ENCODE measurements around the gene ARID3B.

ARID3B gene

GRCh38 chr15:74525309-74525708 lies 15.7 kb upstream of the ARID3B start:
- H3K27me3 ChIP-seq (ENCODE audit: control insufficient read depth in 3 of 3, insufficient read depth in 3 of 3, low read depth in 1 of 3, low read length in 3 of 3) = no peaks in the 10 kb centered on the region
- H3K27ac ChIP-seq (replicated peaks; ENCODE audit: low read length) = no peak overlapping the region
- H3K4me1 ChIP-seq (ENCODE audit: control insufficient read depth in 2 of 2, insufficient read depth in 1 of 2, low read depth in 1 of 2, low read length in 2 of 2) = peaks cover 0 to 1% of the 10 kb centered on the region in 2 donors
- H2AFZ ChIP-seq (ENCODE audit: low read length) = no peak overlapping the region
- no peak overlapping the region for H2BK15ac ChIP-seq (ENCODE audit: low read length)
- no peaks in the 10 kb centered on the region for H3K9me3 ChIP-seq (replicated peaks in 1 of 2; ENCODE audit: control insufficient read depth in 2 of 2, insufficient read depth in 1 of 2, low read depth in 1 of 2, low read length in 2 of 2)
- H3K4me3 ChIP-seq (ENCODE audit: low read length in 2 of 2) = no peak overlapping the region
- H3K18ac ChIP-seq (ENCODE audit: low read length) = no peak overlapping the region
- H2AK5ac ChIP-seq (ENCODE audit: low read depth, low read length) = no peak overlapping the region
- H2BK12ac ChIP-seq (ENCODE audit: low read length) = no peak overlapping the region
- H3K23ac ChIP-seq (ENCODE audit: low read depth, low read length, poor library complexity) = no peak overlapping the region
- no peak overlapping the region for H4K91ac ChIP-seq (ENCODE audit: low read depth, low read length, poor library complexity)
- no peak for DNase-seq (ENCODE audit: low spot score)
- no peak overlapping the region for H3K4ac ChIP-seq (ENCODE audit: low read length)
- H2BK5ac ChIP-seq (ENCODE audit: low read length) = no peak overlapping the region
- no peak overlapping the region for H3K4me2 ChIP-seq (ENCODE audit: insufficient read depth, low read length, poor library complexity, severe bottlenecking)
- no peaks in the 10 kb centered on the region for H3K36me3 ChIP-seq (replicated peaks in 1 of 2; ENCODE audit: control insufficient read depth in 2 of 2, insufficient read depth in 2 of 2, low read length in 2 of 2)
- no peaks in the 10 kb centered on the region for H3K79me1 ChIP-seq (ENCODE audit: low read depth, low read length)
- H3K14ac ChIP-seq (ENCODE audit: low read length) = no peak overlapping the region
- no CpG with 5 or more reads among the region's 1 CpG for WGBS, 2 donors (ENCODE audit: extremely low coverage in 2 of 2, insufficient read length in 2 of 2, insufficient replicate concordance in 1 of 2)
- no peak overlapping the region for H3K9ac ChIP-seq (ENCODE audit: low read depth, low read length, poor library complexity)
- no peak overlapping the region for H4K8ac ChIP-seq (ENCODE audit: low read depth, low read length)
- H2BK120ac ChIP-seq (ENCODE audit: low read depth, low read length) = no peak overlapping the region

- Histone ChIP-seq H3K4me2 (ENCODE audit: insufficient read depth, low read length, poor library complexity, severe bottlenecking) (no peak overlapping the region), H3K9me3 (replicated peaks in 1 of 2; ENCODE audit: control insufficient read depth in 2 of 2, insufficient read depth in 1 of 2, low read depth in 1 of 2, low read length in 2 of 2) (no peaks in the 10 kb centered on the region), H2AFZ (ENCODE audit: low read length) (no peak overlapping the region), H3K18ac (ENCODE audit: low read length) (no peak overlapping the region), H3K27me3 (ENCODE audit: control insufficient read depth in 3 of 3, insufficient read depth in 3 of 3, low read depth in 1 of 3, low read length in 3 of 3) (no peaks in the 10 kb centered on the region), H2BK120ac (ENCODE audit: low read depth, low read length) (no peak overlapping the region), H3K36me3 (replicated peaks in 1 of 2; ENCODE audit: control insufficient read depth in 2 of 2, insufficient read depth in 2 of 2, low read length in 2 of 2) (no peaks in the 10 kb centered on the region), H4K8ac (ENCODE audit: low read depth, low read length) (no peak overlapping the region), H3K14ac (ENCODE audit: low read length) (no peak overlapping the region), H3K23ac (ENCODE audit: low read depth, low read length, poor library complexity) (no peak overlapping the region), H2BK12ac (ENCODE audit: low read length) (no peak overlapping the region), H2BK15ac (ENCODE audit: low read length) (no peak overlapping the region), H2AK5ac (ENCODE audit: low read depth, low read length) (no peak overlapping the region), H3K4me1 (ENCODE audit: control insufficient read depth in 2 of 2, insufficient read depth in 1 of 2, low read depth in 1 of 2, low read length in 2 of 2) (peaks cover 0 to 1% of the 10 kb centered on the region in 2 donors), H4K91ac (ENCODE audit: low read depth, low read length, poor library complexity) (no peak overlapping the region), H3K27ac (replicated peaks; ENCODE audit: low read length) (no peak overlapping the region), H2BK5ac (ENCODE audit: low read length) (no peak overlapping the region), H3K4me3 (ENCODE audit: low read length in 2 of 2) (no peak overlapping the region), H3K79me1 (ENCODE audit: low read depth, low read length) (no peaks in the 10 kb centered on the region), H3K9ac (ENCODE audit: low read depth, low read length, poor library complexity) (no peak overlapping the region), H3K4ac (ENCODE audit: low read length) (no peak overlapping the region)
- DNase-seq (ENCODE audit: low spot score) = no peak
- WGBS, 2 donors (ENCODE audit: extremely low coverage in 2 of 2, insufficient read length in 2 of 2, insufficient replicate concordance in 1 of 2) = no CpG with 5 or more reads among the region's 3 CpGs
Measured at GRCh38 chr15:74525945-74526344, 15.1 kb upstream of the ARID3B start.

GRCh38 chr15:74528876-74529275 lies 12.1 kb upstream of the ARID3B start:
- no peak overlapping the region for H2BK12ac ChIP-seq (ENCODE audit: low read length)
- no CpG with 5 or more reads among the region's 5 CpGs for WGBS, 2 donors (ENCODE audit: extremely low coverage in 2 of 2, insufficient read length in 2 of 2, insufficient replicate concordance in 1 of 2)
- no peak overlapping the region for H2BK15ac ChIP-seq (ENCODE audit: low read length)
- H2AK5ac ChIP-seq (ENCODE audit: low read depth, low read length) = no peak overlapping the region
- H2AFZ ChIP-seq (ENCODE audit: low read length) = no peak overlapping the region
- no peak overlapping the region for H3K23ac ChIP-seq (ENCODE audit: low read depth, low read length, poor library complexity)
- H3K4me3 ChIP-seq (ENCODE audit: low read length in 2 of 2) = no peak overlapping the region
- DNase-seq (ENCODE audit: low spot score) = no peak
- no peaks in the 10 kb centered on the region for H3K79me1 ChIP-seq (ENCODE audit: low read depth, low read length)
- no peak overlapping the region for H3K9ac ChIP-seq (ENCODE audit: low read depth, low read length, poor library complexity)
- H3K4ac ChIP-seq (ENCODE audit: low read length) = no peak overlapping the region
- H3K4me2 ChIP-seq (ENCODE audit: insufficient read depth, low read length, poor library complexity, severe bottlenecking) = no peak overlapping the region
- H2BK120ac ChIP-seq (ENCODE audit: low read depth, low read length) = no peak overlapping the region
- no peak overlapping the region for H3K14ac ChIP-seq (ENCODE audit: low read length)
- no peak overlapping the region for H3K18ac ChIP-seq (ENCODE audit: low read length)
- no peak overlapping the region for H4K91ac ChIP-seq (ENCODE audit: low read depth, low read length, poor library complexity)
- H4K8ac ChIP-seq (ENCODE audit: low read depth, low read length) = no peak overlapping the region
- H3K4me1 ChIP-seq (ENCODE audit: control insufficient read depth in 2 of 2, insufficient read depth in 1 of 2, low read depth in 1 of 2, low read length in 2 of 2) = peaks cover 5 to 8% of the 10 kb centered on the region in 2 donors
- H3K9me3 ChIP-seq (replicated peaks in 1 of 2; ENCODE audit: control insufficient read depth in 2 of 2, insufficient read depth in 1 of 2, low read depth in 1 of 2, low read length in 2 of 2) = no peaks in the 10 kb centered on the region
- H3K27me3 ChIP-seq (ENCODE audit: control insufficient read depth in 3 of 3, insufficient read depth in 3 of 3, low read depth in 1 of 3, low read length in 3 of 3) = no peaks in the 10 kb centered on the region
- H3K27ac ChIP-seq (replicated peaks; ENCODE audit: low read length) = no peak overlapping the region
- H2BK5ac ChIP-seq (ENCODE audit: low read length) = no peak overlapping the region
- no peaks in the 10 kb centered on the region for H3K36me3 ChIP-seq (replicated peaks in 1 of 2; ENCODE audit: control insufficient read depth in 2 of 2, insufficient read depth in 2 of 2, low read length in 2 of 2)

- Histone ChIP-seq H3K36me3 (replicated peaks in 1 of 2; ENCODE audit: control insufficient read depth in 2 of 2, insufficient read depth in 2 of 2, low read length in 2 of 2) (no peaks in the 10 kb centered on the region), H3K27ac (replicated peaks; ENCODE audit: low read length) (no peak overlapping the region), H3K18ac (ENCODE audit: low read length) (no peak overlapping the region), H3K79me1 (ENCODE audit: low read depth, low read length) (no peaks in the 10 kb centered on the region), H2AK5ac (ENCODE audit: low read depth, low read length) (no peak overlapping the region), H3K14ac (ENCODE audit: low read length) (no peak overlapping the region), H2BK5ac (ENCODE audit: low read length) (no peak overlapping the region), H2AFZ (ENCODE audit: low read length) (no peak overlapping the region), H3K4me2 (ENCODE audit: insufficient read depth, low read length, poor library complexity, severe bottlenecking) (no peak overlapping the region), H3K4ac (ENCODE audit: low read length) (no peak overlapping the region), H3K4me3 (ENCODE audit: low read length in 2 of 2) (no peak overlapping the region), H2BK12ac (ENCODE audit: low read length) (no peak overlapping the region), H4K91ac (ENCODE audit: low read depth, low read length, poor library complexity) (no peak overlapping the region), H3K23ac (ENCODE audit: low read depth, low read length, poor library complexity) (no peak overlapping the region), H2BK120ac (ENCODE audit: low read depth, low read length) (no peak overlapping the region), H3K9ac (ENCODE audit: low read depth, low read length, poor library complexity) (no peak overlapping the region), H3K9me3 (replicated peaks in 1 of 2; ENCODE audit: control insufficient read depth in 2 of 2, insufficient read depth in 1 of 2, low read depth in 1 of 2, low read length in 2 of 2) (no peaks in the 10 kb centered on the region), H3K4me1 (ENCODE audit: control insufficient read depth in 2 of 2, insufficient read depth in 1 of 2, low read depth in 1 of 2, low read length in 2 of 2) (peaks cover 5 to 8% of the 10 kb centered on the region in 2 donors), H3K27me3 (ENCODE audit: control insufficient read depth in 3 of 3, insufficient read depth in 3 of 3, low read depth in 1 of 3, low read length in 3 of 3) (no peaks in the 10 kb centered on the region), H4K8ac (ENCODE audit: low read depth, low read length) (no peak overlapping the region), H2BK15ac (ENCODE audit: low read length) (no peak overlapping the region)
- WGBS, 2 donors (ENCODE audit: extremely low coverage in 2 of 2, insufficient read length in 2 of 2, insufficient replicate concordance in 1 of 2) = no CpG with 5 or more reads among the region's 8 CpGs
- no peak for DNase-seq (ENCODE audit: low spot score)
Measured at GRCh38 chr15:74529921-74530320, 11.1 kb upstream of the ARID3B start.

Measured in neuronal stem cell (in vitro differentiated cells).